Measurements from ENCODE around the gene FKRP.
"Not testable (repeated sequence)": the region's sequence is repeated elsewhere in the genome, so short reads cannot be mapped to it uniquely, and the experiment has no call there.

FKRP gene

DNA sequence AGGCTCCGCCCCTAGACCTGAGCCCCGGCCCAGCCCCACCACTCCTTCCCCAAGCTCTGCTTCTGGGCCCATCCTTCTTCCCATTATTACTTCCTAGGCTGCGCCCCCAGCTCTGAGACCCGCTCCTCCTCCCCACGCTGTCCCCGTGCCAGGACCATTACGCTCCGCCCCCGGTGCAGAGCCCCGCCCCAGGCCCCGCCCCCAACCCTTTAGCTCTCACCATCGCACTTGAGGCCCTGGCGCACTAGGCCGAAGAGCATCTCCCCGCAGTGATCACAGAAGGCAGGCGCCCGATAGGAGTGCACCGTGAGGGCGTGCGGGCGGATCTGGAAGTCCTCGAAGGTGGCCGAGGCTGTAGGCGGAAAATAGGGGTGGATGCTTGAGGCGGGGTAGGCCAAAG is 35.2 kb upstream of the FKRP start:
- H3K27ac ChIP-seq = no peak overlapping the region
- TF ChIP-seq, protein P1, sequence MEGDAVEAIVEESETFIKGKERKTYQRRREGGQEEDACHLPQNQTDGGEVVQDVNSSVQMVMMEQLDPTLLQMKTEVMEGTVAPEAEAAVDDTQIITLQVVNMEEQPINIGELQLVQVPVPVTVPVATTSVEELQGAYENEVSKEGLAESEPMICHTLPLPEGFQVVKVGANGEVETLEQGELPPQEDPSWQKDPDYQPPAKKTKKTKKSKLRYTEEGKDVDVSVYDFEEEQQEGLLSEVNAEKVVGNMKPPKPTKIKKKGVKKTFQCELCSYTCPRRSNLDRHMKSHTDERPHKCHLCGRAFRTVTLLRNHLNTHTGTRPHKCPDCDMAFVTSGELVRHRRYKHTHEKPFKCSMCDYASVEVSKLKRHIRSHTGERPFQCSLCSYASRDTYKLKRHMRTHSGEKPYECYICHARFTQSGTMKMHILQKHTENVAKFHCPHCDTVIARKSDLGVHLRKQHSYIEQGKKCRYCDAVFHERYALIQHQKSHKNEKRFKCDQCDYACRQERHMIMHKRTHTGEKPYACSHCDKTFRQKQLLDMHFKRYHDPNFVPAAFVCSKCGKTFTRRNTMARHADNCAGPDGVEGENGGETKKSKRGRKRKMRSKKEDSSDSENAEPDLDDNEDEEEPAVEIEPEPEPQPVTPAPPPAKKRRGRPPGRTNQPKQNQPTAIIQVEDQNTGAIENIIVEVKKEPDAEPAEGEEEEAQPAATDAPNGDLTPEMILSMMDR (conservative IDR thresholded peaks at IDR 0.05) = no peak
- no peak for TF ChIP-seq ZFX (IDR thresholded peaks at IDR 0.05)

DNA sequence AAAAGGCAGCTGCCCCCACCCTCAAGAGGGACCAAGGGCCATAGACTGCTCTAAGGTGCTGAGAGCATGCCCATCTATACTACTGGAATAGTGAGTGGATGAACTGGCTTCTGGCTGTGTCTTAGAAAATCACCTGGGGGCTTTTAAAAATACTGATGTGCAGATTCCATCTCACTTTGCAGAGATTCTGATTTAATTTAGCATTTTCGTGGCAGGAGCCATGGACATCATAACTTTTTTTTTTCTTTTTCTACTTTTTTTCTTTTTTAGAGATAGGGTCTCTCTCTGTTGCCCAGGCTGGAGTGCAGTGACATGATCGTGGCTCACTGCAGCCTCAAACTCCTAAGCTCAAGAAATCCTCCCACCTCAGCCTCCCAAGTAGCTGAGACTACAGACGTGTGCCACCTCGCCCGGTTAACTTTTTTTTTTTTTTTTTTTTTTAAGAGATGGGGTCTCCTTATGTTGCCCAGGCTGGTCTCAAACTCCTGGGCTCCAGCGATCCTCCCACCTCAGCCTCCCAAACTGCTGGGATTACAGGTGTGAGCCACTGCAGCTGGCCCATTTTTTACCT is 33.0 kb upstream of the FKRP start:
- H3K27ac ChIP-seq = not testable (repeated sequence)

DNA sequence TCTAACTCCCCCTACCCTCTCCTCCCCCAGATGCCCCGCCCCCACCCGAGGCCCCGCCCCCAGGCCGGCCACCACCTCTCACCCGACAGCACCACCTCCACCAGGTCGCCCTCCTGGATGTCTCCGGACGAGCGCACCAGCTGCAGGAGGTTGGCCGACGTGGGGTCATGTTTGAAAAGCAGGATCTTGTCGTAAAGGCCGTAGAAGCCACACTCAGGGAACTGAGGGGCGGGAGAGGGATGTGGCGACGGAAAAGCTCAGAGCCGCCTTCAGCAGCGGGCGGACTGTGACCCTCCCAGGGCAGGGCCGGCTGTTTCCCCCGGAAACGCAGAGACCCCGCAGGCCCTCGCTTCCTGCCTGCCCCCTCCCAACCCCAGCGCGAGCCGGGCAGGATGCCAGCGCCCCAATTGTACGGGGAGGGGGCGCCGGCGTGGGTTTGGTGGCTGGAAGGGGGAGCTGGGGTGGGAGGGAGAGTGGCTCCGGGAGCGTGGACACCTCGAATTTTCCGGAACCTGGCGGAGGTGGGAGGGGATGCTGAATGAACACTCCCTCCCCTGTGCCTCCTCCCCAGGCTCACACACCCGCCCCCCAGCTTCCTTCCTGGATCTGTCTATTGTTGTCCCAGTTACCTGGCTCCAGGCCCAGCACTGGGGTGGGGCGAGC is 31.9 kb upstream of the FKRP start:
- H3K27ac ChIP-seq = peak overlapping the region; percentile 78
- TF ChIP-seq, protein P1 (conservative IDR thresholded peaks at IDR 0.05) = no peak
- TF ChIP-seq ZFX (IDR thresholded peaks at IDR 0.05) = no peak

DNA sequence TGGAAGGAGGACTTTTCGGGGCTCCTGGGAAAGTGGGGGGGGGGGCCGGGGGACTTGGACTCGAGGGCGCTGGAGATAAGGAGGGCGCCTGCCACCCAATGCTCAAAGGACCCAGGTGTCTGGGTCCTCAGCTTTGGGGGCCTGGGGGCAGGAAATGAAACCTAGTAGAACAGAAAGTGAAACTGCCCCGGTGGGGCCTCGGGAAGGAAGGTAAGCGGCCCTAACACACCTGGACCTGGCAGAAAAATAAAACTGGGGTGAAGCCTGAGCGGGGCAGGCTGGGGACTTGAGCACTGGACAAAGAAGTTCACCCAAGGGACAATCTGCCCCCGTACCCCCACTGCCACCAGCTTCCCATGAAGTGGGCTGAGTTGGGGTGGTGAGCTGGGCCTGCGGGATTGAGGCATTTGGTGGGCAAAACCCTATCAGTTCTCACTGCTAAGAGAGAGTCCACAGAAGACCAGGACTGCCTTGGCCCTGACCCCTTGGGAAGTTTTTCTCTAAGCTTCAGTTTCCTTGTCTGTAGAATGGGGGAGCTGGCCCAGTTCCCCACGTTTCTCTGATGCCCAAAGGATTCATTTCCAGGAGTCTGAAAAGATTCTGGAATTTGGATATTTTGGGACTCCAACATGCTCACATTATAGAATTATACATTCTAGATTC is 31.3 kb upstream of the FKRP start:
- H3K27ac ChIP-seq = peak overlapping the region; percentile 78

DNA sequence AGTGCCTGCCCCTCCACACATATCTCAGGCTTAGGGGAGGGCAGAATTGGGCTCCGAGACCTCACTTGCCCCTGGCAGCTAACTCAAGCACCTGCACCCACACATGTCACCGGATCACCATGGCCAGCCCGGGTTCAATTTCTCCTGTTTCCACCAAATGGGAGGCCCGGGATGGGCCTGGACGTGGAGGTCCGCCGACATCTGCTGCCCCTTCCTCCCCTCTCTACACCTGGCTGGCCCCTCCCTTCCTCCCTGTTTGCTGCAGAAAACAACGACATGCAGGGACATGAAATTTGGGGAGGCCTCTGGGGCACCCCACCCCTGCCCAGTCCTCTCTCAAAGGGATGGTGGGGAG is 30.3 kb upstream of the FKRP start:
- peak overlapping the region; percentile 75; the same call in 1 of the 2 replicates for H3K27ac ChIP-seq
- TF ChIP-seq ZFX (IDR thresholded peaks at IDR 0.05) = no peak
- TF ChIP-seq, protein P1 (conservative IDR thresholded peaks at IDR 0.05) = no peak

More for the DNA sequence above, 31.3 kb upstream of the FKRP start:
- TF ChIP-seq, protein P1 (conservative IDR thresholded peaks at IDR 0.05) = no peak
- no peak for TF ChIP-seq ZFX (IDR thresholded peaks at IDR 0.05)

DNA sequence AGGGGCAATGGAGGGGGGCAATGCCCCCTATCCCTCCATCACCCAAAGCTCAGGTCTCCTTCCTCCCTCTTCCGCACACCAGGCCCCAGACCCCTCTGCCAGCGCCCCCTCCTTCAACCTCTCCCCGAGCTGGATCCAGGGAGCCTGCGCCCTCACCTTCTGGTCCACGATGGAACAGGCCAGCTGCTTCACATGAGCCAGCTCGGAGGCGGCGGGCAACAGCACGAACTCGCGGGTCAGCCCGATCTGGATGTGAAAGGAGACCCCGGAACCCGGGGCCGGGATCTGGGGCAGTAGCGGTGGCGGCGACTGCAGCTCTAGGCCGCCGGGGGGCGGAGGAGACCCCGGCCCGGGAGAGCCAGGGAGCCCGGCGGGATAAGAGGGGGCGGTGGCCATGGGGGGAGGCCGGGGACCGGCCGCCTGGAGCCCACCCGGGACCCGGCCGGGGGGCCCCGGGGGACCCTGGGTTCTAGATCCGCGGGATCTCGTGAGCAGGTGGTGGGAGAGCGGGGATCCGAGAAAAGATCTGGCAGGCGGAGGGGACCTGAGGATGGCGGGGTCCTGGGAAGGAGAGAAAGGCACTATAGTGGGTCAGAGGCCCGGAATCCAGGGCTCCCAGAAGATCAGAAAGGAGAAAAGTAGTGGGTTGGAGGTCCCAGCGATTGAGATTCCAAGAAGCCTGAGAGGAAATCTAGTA is 29.7 kb upstream of the FKRP start:
- TF ChIP-seq, protein P1 (conservative IDR thresholded peaks at IDR 0.05) = no peak
- no peak for TF ChIP-seq ZFX (IDR thresholded peaks at IDR 0.05)
- H3K27ac ChIP-seq = peak overlapping the region; percentile 75

DNA sequence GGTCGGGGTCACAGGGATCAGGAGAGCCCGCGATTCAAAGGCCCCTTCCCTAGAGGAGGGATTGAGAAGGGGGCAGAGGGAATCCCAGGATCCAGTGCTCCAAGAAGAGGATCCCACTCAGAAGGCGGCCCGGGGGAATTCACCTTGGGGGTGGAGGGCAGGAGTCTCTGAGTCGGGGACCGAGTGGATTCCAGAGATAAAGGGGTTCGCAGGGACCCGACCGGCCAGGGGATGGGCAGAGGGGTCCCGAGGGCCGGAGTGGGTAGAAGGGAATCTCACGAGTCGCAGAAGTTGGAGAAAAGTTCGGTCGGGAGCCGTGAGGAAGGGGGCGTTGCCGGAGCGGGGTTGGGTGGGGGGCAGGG is 29.2 kb upstream of the FKRP start:
- peak overlapping the region; percentile 75 for H3K27ac ChIP-seq
- TF ChIP-seq, protein P1 (conservative IDR thresholded peaks at IDR 0.05) = no peak
- no peak for TF ChIP-seq ZFX (IDR thresholded peaks at IDR 0.05)
